Upper lobe of right lung (tissue), 1 donor: Measurements from ENCODE around the gene DYRK1A. TPM values are rescaled to one million over a fixed set of nuclear protein-coding genes. Genes with fewer than 3 reads are reported as not detected.
A peak's percentile ranks its signal among the peaks of the same experiment; 100 is the strongest.
"Not testable (repeated sequence)": the region's sequence is repeated elsewhere in the genome, so short reads cannot be mapped to it uniquely, and the experiment has no call there.

ENCODE experiments used
- ATAC-seq: fragments of 200-7000 bp; cut with Tn5 transposase; one replicate; pipeline ENCODE4 v1.9.1; 2020; ENCODE audit warnings: mild to moderate bottlenecking, moderate library complexity
- DNase-seq: peaks from one replicate; pipeline ENCODE4 v3.0.0-alpha.2; 2020
- H3K27ac ChIP-seq: fragments of 200-600 bp; one replicate; pipeline ENCODE4 v1.8.0; 2022
- H3K27me3 ChIP-seq: fragments of 200-600 bp; one replicate; pipeline ENCODE4 v1.8.0; 2022; ENCODE audit warnings: mild to moderate bottlenecking
- H3K36me3 ChIP-seq: fragments of 200-600 bp; one replicate; pipeline ENCODE4 v1.8.0; 2022
- H3K4me1 ChIP-seq: fragments of 200-600 bp; one replicate; pipeline ENCODE4 v1.8.0; 2022
- H3K4me3 ChIP-seq: fragments of 200-600 bp; one replicate; pipeline ENCODE4 v1.8.0; 2022; ENCODE audit warnings: mild to moderate bottlenecking
- H3K9me3 ChIP-seq: fragments of 200-600 bp; one replicate; pipeline ENCODE4 v1.8.0; 2022
- intact Hi-C: fragments of 100-400 bp; cut with DNase I; formaldehyde crosslinking; loops from one replicate; pipeline ENCODE4 v1.11.0; 2022
- total RNA-seq: library from RNA; stranded (reverse); fragmentation: NEBNext Ultra II Directional; extraction: Animal tissue kit (Norgen Biotek cat#: 25700); gene quantifications from one replicate; pipeline ENCODE4 v1.2.1, GENCODE V29; 2021
- TF ChIP-seq, protein P1 (sequence below): fragments of 200-600 bp; IDR thresholded peaks from one replicate; pipeline ENCODE4 v1.8.0; 2022; ENCODE audit warnings: antibody characterized with exemption
- donor health status: DM: no; HTN: yes; CAD: no; lungs with severe emphysema.

DYRK1A gene
- total RNA-seq, 1 donor from 2014 or later, result 70.9 TPM

DNA sequence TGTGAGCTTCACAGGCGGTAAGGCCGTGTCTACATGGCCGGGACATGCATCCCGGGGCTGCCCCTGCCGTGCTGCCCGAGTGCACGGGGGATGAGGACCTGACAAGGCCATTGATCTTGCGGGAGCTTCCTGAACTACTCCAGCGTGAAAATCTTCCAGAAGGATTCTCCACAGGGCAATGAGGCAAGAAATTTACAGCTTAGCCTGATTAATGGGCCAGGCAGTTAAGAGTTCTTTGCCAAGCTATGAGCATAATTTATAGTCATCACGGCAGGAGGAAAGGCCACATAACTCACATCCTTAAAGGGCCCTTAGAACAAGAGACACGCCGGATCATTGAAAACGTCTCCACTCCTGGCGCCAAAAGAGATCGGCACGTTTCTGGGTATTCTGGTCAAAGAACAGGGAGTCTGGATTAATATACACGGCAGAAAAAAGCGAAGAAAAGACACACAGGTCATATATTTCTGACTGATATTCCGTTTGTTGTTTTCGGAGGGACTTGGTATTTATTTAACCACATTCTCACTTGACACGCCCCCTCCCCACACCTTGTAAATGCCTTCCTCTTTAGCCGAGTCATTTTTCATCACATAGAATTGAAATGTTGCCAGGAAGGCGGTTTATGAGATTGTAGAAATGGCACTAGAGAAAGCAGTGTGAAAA is 180.5 kb downstream of the DYRK1A start:
- Histone ChIP-seq H3K4me3 (no peak overlapping the region), H3K36me3 (no peaks in the 10 kb centered on the region), H3K27me3 (no peaks in the 10 kb centered on the region), H3K27ac (no peak overlapping the region), H3K4me1 (peaks cover 14% of the 10 kb centered on the region), H3K9me3 (no peaks in the 10 kb centered on the region)
- intact Hi-C loops, result no loop called here
- ATAC-seq, result peak; percentile 25
- DNase-seq, result no peak
- TF ChIP-seq, protein P1, sequence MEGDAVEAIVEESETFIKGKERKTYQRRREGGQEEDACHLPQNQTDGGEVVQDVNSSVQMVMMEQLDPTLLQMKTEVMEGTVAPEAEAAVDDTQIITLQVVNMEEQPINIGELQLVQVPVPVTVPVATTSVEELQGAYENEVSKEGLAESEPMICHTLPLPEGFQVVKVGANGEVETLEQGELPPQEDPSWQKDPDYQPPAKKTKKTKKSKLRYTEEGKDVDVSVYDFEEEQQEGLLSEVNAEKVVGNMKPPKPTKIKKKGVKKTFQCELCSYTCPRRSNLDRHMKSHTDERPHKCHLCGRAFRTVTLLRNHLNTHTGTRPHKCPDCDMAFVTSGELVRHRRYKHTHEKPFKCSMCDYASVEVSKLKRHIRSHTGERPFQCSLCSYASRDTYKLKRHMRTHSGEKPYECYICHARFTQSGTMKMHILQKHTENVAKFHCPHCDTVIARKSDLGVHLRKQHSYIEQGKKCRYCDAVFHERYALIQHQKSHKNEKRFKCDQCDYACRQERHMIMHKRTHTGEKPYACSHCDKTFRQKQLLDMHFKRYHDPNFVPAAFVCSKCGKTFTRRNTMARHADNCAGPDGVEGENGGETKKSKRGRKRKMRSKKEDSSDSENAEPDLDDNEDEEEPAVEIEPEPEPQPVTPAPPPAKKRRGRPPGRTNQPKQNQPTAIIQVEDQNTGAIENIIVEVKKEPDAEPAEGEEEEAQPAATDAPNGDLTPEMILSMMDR, result no peak

DNA sequence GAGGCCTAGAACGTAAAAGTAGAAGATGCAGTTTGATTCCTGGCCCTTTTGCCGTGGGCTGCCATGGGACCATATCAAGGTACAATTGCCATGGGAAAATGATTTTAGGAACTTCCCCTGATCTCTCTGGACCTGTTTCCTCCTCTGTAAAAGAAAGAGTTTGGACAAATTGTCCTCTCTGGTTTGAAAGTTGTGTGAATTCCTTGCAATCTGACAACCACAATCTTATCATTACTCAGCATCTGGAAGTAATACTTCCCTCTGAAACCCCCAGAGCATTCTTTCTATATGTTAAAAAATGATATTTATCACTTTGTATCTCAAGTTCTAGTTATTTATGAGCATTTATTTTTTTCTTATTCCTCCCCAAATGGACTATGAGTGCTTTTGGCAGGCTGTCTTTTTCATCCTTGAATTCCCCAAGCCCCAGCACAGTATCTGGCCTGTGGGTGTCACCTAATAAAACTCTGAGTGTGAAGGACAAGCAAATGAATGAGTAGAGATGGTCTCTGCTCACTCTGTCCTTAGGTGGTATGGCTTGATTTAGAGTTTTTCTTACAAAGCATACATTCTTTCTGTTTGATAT is 181.1 kb downstream of the DYRK1A start:
- TF ChIP-seq, protein P1, result no peak
- DNase-seq, result no peak
- Histone ChIP-seq H3K36me3 (no peaks in the 10 kb centered on the region), H3K4me3 (no peak overlapping the region), H3K27ac (no peak overlapping the region), H3K27me3 (no peaks in the 10 kb centered on the region), H3K4me1 (peaks cover 14% of the 10 kb centered on the region), H3K9me3 (no peaks in the 10 kb centered on the region)
- no peak for ATAC-seq
- intact Hi-C loops, result no loop called here

GRCh38 chr21:37548521-37548981 is 182.0 kb downstream of the DYRK1A start:
- no peaks in the 10 kb centered on the region for H3K9me3 ChIP-seq
- H3K4me3 ChIP-seq, result no peak overlapping the region
- ATAC-seq (no peak), DNase-seq (no peak)
- H3K4me1 ChIP-seq, result peaks cover 14% of the 10 kb centered on the region
- no peaks in the 10 kb centered on the region for H3K36me3 ChIP-seq
- H3K27me3 ChIP-seq, result no peaks in the 10 kb centered on the region
- TF ChIP-seq, protein P1, result no peak
- intact Hi-C loops, result no loop called here
- H3K27ac ChIP-seq, result no peak overlapping the region

- H3K27me3 ChIP-seq, H3K9me3 ChIP-seq, intact Hi-C loops, H3K27ac ChIP-seq, ATAC-seq, H3K4me3 ChIP-seq, H3K36me3 ChIP-seq, DNase-seq: not testable (repeated sequence)
- H3K4me1 ChIP-seq, result peaks cover 14% of the 10 kb centered on the region
Observed at GRCh38 chr21:37549730-37550129, 183.2 kb downstream of the DYRK1A start.

DNA sequence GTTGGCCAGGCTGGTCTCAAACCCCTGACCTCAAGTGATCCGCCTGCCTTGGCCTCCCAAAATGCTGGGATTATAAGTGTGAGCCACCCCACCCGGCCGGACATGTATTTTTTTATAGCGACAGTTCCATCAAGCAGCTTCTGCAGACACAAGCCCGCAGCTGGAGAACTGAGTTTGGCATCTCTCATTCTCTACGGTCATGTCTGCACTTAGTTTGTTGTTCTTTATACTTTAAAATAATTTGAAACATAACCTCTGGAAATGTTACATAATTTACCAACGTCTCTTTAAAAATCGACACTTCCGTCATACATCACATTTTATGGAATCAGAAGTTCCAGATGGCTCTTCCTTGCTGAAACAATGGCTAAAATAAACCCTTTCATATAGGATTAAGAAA is 183.6 kb downstream of the DYRK1A start:
- no peaks in the 10 kb centered on the region for H3K36me3 ChIP-seq
- H3K27ac ChIP-seq, result no peak overlapping the region
- H3K9me3 ChIP-seq, result no peaks in the 10 kb centered on the region
- intact Hi-C loops, result no loop called here
- no peaks in the 10 kb centered on the region for H3K27me3 ChIP-seq
- peaks cover 14% of the 10 kb centered on the region for H3K4me1 ChIP-seq
- no peak overlapping the region for H3K4me3 ChIP-seq
- TF ChIP-seq, protein P1, result no peak
- no peak for ATAC-seq
- no peak for DNase-seq

DNA sequence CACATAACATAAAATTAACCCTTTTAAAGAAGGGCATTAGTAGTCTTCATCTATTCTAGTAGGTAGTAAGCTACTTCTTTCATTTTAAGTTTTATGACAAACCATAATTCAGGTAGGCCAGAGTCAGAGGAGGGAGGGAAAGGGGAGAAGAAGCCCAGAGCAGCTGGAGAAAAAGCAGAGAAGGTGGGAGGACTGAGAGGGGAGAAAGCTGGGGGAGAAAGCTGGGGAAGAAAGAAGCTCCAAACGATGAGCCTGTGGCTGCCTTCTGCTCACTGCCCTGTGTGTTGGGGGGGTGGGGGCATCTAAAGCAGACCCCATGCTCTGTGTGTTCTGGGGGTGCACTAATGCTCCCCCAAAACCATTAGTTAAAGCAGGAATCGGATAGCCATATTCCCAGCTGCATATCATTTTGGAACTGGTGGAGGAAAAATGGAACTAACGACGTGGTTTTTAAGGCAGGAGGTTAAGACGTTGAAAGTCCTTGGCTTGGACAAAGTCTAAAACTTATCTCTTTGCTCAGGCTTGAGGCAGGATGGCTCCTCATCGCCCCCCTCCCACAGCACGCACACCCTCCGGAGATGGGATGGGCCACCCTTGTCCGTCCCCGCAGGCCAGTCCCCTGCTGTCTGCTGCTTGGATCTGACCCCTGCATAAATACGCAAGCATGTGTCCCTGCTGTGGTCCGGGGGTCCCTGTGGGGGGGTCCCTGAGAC is 184.2 kb downstream of the DYRK1A start:
- TF ChIP-seq, protein P1, result no peak
- Histone ChIP-seq H3K9me3 (no peaks in the 10 kb centered on the region), H3K27ac (no peak overlapping the region), H3K36me3 (no peaks in the 10 kb centered on the region), H3K27me3 (no peaks in the 10 kb centered on the region), H3K4me3 (no peak overlapping the region), H3K4me1 (peaks cover 14% of the 10 kb centered on the region)
- DNase-seq (no peak), ATAC-seq (no peak)
- intact Hi-C loops, result no loop called here
